K562 (cell line): ENCODE results near the gene DLGAP1.

Experiments
- ELF1 ChIP-seq: fragments of 200-800 bp; sonication (Bioruptor generic); IDR thresholded peaks from 2 replicates; pipeline ENCODE4 v1.6.1; 2016; ENCODE audit warnings: missing genetic modification characterization, missing compliant biosample characterization
- TF ChIP-seq, protein P1 (sequence below): sonication (generic); formaldehyde crosslinking; IDR thresholded peaks from 2 replicates; pipeline ENCODE4 v1.8.0; 2023; ENCODE audit warnings: mild to moderate bottlenecking, missing genetic modification reagents

DNA sequence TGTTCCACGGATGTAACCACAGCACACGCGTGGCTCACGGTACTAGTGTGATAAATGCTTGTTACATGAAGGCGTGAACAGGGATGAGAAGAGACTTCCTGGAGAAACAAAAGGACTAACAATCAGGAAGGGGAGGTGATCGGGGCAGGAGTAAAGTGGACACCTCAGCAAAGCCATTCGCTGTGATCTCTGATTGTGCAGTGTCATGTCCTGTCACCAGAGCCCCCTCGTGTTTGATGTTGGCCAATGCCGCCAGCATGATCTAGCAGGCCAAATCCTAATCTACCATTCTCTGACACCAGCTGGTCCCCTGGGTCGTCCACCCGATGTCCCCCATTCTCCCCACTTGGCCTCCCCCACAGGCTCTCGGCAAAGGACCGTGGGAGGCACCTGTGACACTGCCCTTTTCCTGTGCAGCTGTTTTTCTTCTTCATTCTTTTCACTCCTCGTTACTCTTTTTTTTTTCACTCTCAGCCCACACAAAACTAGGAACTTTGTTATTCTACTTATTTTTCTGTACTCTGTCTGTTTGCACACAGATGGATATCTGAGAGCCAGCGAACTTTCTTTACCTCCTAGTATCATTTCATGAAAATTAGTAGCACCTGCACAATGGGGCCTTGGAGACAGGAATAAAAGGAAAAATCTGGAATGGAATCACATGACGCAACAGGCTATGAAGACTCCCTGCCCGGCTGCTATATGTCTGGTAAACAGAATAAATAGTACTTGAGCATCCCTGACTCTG is 858.3 kb downstream of the DLGAP1 start:
- TF ChIP-seq ELF1 (tag), result no peak
- TF ChIP-seq, protein P1, sequence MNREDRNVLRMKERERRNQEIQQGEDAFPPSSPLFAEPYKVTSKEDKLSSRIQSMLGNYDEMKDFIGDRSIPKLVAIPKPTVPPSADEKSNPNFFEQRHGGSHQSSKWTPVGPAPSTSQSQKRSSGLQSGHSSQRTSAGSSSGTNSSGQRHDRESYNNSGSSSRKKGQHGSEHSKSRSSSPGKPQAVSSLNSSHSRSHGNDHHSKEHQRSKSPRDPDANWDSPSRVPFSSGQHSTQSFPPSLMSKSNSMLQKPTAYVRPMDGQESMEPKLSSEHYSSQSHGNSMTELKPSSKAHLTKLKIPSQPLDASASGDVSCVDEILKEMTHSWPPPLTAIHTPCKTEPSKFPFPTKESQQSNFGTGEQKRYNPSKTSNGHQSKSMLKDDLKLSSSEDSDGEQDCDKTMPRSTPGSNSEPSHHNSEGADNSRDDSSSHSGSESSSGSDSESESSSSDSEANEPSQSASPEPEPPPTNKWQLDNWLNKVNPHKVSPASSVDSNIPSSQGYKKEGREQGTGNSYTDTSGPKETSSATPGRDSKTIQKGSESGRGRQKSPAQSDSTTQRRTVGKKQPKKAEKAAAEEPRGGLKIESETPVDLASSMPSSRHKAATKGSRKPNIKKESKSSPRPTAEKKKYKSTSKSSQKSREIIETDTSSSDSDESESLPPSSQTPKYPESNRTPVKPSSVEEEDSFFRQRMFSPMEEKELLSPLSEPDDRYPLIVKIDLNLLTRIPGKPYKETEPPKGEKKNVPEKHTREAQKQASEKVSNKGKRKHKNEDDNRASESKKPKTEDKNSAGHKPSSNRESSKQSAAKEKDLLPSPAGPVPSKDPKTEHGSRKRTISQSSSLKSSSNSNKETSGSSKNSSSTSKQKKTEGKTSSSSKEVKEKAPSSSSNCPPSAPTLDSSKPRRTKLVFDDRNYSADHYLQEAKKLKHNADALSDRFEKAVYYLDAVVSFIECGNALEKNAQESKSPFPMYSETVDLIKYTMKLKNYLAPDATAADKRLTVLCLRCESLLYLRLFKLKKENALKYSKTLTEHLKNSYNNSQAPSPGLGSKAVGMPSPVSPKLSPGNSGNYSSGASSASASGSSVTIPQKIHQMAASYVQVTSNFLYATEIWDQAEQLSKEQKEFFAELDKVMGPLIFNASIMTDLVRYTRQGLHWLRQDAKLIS, result no peak
